Activated CD4-positive, alpha-beta memory T cell treated with anti-CD3 and anti-CD28 coated beads for 36 hours (primary cell): ENCODE data around the gene JMJD4. TPM values are rescaled to one million over a fixed set of nuclear protein-coding genes. Genes with fewer than 3 reads are reported as not detected.
A peak's percentile ranks its signal among the peaks of the same experiment; 100 is the strongest.

Source experiments
- CTCF ChIA-PET: fragments of 350-600 bp; sonication (Branson Sonifier 250); formaldehyde crosslinking; loops from one replicate; lab custom pipeline; 2021; ENCODE audit warnings: antibody characterized with exemption, inconsistent platforms; lab: Charles Lee
- POLR2A ChIA-PET: fragments of 350-600 bp; sonication (Branson Sonifier 250); formaldehyde crosslinking; loops from one replicate; lab custom pipeline; 2021; ENCODE audit warnings: antibody characterized with exemption; lab: Charles Lee
- DNase-seq: peaks from one replicate; pipeline ENCODE4 v3.0.0-alpha.2; 2020
- H3K27ac Mint-ChIP-seq: one replicate; pipeline ENCODE4 v1.8.0; 2021; ENCODE audit warnings: mixed read lengths
- H3K27me3 Mint-ChIP-seq: one replicate; pipeline ENCODE4 v1.8.0; 2021; ENCODE audit warnings: mixed read lengths
- H3K36me3 Mint-ChIP-seq: one replicate; pipeline ENCODE4 v1.8.0; 2021; ENCODE audit warnings: mixed read lengths
- H3K4me1 Mint-ChIP-seq: one replicate; pipeline ENCODE4 v1.8.0; 2021; ENCODE audit warnings: low read depth, mixed read lengths
- H3K4me3 Mint-ChIP-seq: one replicate; pipeline ENCODE4 v1.8.0; 2021; ENCODE audit warnings: mild to moderate bottlenecking, mixed read lengths
- H3K9me3 Mint-ChIP-seq: one replicate; pipeline ENCODE4 v1.8.0; 2021; ENCODE audit warnings: mixed read lengths
- intact Hi-C: fragments of 100-400 bp; cut with micrococcal nuclease; formaldehyde crosslinking; loops from one replicate; pipeline ENCODE4 v1.15.1; 2023
- total RNA-seq, 2 experiments: library from RNA; stranded (reverse); gene quantifications; one replicate each; pipeline ENCODE4 v1.2.3, GENCODE V29; 2021

The JMJD4 gene
- total RNA-seq, 2 experiments from 2014 or later, result 15.2 to 16.1 TPM

- Mint-ChIP-seq H3K36me3 (peaks cover 51% of the 10 kb centered on the region), H3K9me3 (peaks cover 3% of the 10 kb centered on the region), H3K4me3 (no peak overlapping the region), H3K4me1 (peaks cover 87% of the 10 kb centered on the region), H3K27ac (peak overlapping the region; percentile 81), H3K27me3 (no peaks in the 10 kb centered on the region)
- intact Hi-C loops, result loop anchor here (2.0 to 10.0 kb wide), 4 partner anchors 125 to 323 kb away; partner anchors contain the start of genes ARF1 and ZNF678
- DNase-seq, result peak; percentile 56
- POLR2A ChIA-PET, result interaction anchor here (0.6 to 1.9 kb wide), 3 partner anchors 15 to 25 kb away, joined by 3 to 4 read pairs (median 4); partner anchors contain the start of genes JMJD4 and SNAP47
- CTCF ChIA-PET, result interaction anchor here (0.7 to 7.7 kb wide), 4 partner anchors 49 to 209 kb away, joined by 3 to 106 read pairs (median 4); partner anchors contain the start of gene WNT9A
These were observed 24.5 kb upstream of the JMJD4 start for GRCh38 chr1:227759341-227760300.

DNA sequence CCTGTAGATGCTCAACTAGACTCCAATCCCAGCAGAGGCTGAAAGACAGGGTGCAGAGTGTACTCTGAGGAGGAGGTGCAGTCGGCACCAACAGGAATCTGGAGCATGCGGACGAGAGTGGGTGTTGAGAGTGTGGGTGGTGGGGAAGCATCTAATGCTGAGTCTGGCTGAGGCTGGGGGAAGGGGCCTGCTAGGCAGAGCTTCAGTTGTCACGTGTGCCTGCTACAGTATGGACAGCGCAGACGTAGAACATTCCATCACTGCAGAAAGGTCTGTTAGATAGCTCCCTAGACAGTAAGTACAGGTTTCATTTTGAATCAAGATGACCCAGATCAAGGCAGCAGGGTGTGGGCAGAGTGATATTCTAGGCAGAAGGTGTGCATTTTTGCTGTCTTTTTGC, 23.3 kb upstream of the JMJD4 start:
- Mint-ChIP-seq H3K4me3 (no peak overlapping the region), H3K27me3 (no peaks in the 10 kb centered on the region), H3K4me1 (peaks cover 76% of the 10 kb centered on the region), H3K27ac (peak overlapping the region; percentile 70), H3K9me3 (peaks cover 3% of the 10 kb centered on the region), H3K36me3 (peaks cover 44% of the 10 kb centered on the region)
- intact Hi-C loops, result loop anchor here (1.0 kb wide), 2 partner anchors 10 to 177 kb away; no protein-coding TSS in a partner anchor
- CTCF ChIA-PET, result interaction anchor here (0.6 to 1.5 kb wide), 6 partner anchors 10 to 216 kb away, joined by 3 to 12 read pairs (median 4); partner anchors contain the start of genes JMJD4 and SNAP47
- peak; percentile 65 for DNase-seq
- POLR2A ChIA-PET, result interaction anchor here (0.6 to 1.9 kb wide), 2 partner anchors 23 to 335 kb away, joined by 3 to 4 read pairs; partner anchors contain the start of genes JMJD4 and SNAP47

DNA sequence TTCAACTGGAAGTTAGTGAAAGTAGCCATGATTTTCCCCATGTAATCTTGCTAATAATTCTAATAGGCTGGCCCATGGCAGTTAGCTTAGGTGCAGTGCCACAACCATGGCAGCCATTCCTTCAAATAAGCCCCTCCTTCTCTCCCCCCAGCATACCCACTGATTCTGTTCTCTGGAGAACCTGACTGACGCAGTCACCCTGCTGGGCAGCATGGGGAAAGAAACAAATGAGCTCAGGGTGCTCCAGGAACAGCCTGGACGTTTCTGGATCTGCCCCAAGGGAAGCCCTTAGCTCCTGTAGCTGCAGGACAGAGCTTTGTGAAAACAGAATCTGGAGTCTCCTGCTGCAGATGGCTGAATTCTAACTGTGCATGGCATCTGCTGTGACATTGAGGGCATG, 22.7 kb upstream of the JMJD4 start:
- peaks cover 3% of the 10 kb centered on the region for H3K9me3 Mint-ChIP-seq

GRCh38 chr1:227756172-227756959, 21.3 kb upstream of the JMJD4 start:
- Mint-ChIP-seq H3K4me1 (peaks cover 60% of the 10 kb centered on the region), H3K36me3 (peaks cover 47% of the 10 kb centered on the region), H3K27ac (peak overlapping the region; percentile 73), H3K27me3 (no peaks in the 10 kb centered on the region), H3K4me3 (no peak overlapping the region), H3K9me3 (peaks cover 3% of the 10 kb centered on the region)
- peak; percentile 50 for DNase-seq
- ChIA-PET CTCF (no interaction called here), POLR2A (no interaction called here)
- intact Hi-C loops, result no loop called here

More for the DNA sequence above, 22.7 kb upstream of the JMJD4 start:
- H3K27me3 Mint-ChIP-seq, result no peaks in the 10 kb centered on the region
- peaks cover 47% of the 10 kb centered on the region for H3K36me3 Mint-ChIP-seq
- H3K27ac Mint-ChIP-seq, result no peak overlapping the region
- CTCF ChIA-PET, result interaction anchor here (1.0 to 1.5 kb wide), 5 partner anchors 10 to 215 kb away, joined by 3 to 12 read pairs (median 4); no protein-coding TSS in a partner anchor
- DNase-seq, result no peak
- intact Hi-C loops, result loop anchor here (1.0 kb wide), 2 partner anchors 9 to 178 kb away; no protein-coding TSS in a partner anchor
- POLR2A ChIA-PET, result interaction anchor here (0.6 kb wide), 1 partner anchor 335 kb away, joined by 3 read pairs; no protein-coding TSS in a partner anchor
- no peak overlapping the region for H3K4me3 Mint-ChIP-seq
- H3K4me1 Mint-ChIP-seq, result peaks cover 70% of the 10 kb centered on the region

GRCh38 chr1:227754958-227755357, 19.9 kb upstream of the JMJD4 start:
- intact Hi-C loops, result no loop called here
- Mint-ChIP-seq H3K4me1 (peaks cover 46% of the 10 kb centered on the region), H3K27ac (no peak overlapping the region), H3K27me3 (no peaks in the 10 kb centered on the region), H3K4me3 (no peak overlapping the region), H3K36me3 (peaks cover 38% of the 10 kb centered on the region), H3K9me3 (peaks cover 3% of the 10 kb centered on the region)
- ChIA-PET CTCF (no interaction called here), POLR2A (no interaction called here)
- DNase-seq, result no peak

- Mint-ChIP-seq H3K4me3 (no peak overlapping the region), H3K27me3 (no peaks in the 10 kb centered on the region), H3K9me3 (no peaks in the 10 kb centered on the region), H3K4me1 (peaks cover 45% of the 10 kb centered on the region), H3K27ac (no peak overlapping the region), H3K36me3 (peaks cover 33% of the 10 kb centered on the region)
- ChIA-PET POLR2A (no interaction called here), CTCF (no interaction called here)
- no peak for DNase-seq
- intact Hi-C loops, result no loop called here
These were observed 19.1 kb upstream of the JMJD4 start for GRCh38 chr1:227753999-227754711.

GRCh38 chr1:227749916-227750710, 15.0 kb upstream of the JMJD4 start:
- H3K9me3 Mint-ChIP-seq, result no peaks in the 10 kb centered on the region
- peaks cover 20% of the 10 kb centered on the region for H3K36me3 Mint-ChIP-seq
- ChIA-PET POLR2A (no interaction called here), CTCF (interaction anchor here (1.2 kb wide), 1 partner anchor 12 kb away, joined by 7 read pairs; no protein-coding TSS in a partner anchor)
- H3K27ac Mint-ChIP-seq, result peak overlapping the region; percentile 94
- no peak overlapping the region for H3K4me3 Mint-ChIP-seq
- peaks cover 38% of the 10 kb centered on the region for H3K4me1 Mint-ChIP-seq
- intact Hi-C loops, result no loop called here
- no peak for DNase-seq
- no peaks in the 10 kb centered on the region for H3K27me3 Mint-ChIP-seq

GRCh38 chr1:227749225-227749624, 14.1 kb upstream of the JMJD4 start:
- POLR2A ChIA-PET, result no interaction called here

DNA sequence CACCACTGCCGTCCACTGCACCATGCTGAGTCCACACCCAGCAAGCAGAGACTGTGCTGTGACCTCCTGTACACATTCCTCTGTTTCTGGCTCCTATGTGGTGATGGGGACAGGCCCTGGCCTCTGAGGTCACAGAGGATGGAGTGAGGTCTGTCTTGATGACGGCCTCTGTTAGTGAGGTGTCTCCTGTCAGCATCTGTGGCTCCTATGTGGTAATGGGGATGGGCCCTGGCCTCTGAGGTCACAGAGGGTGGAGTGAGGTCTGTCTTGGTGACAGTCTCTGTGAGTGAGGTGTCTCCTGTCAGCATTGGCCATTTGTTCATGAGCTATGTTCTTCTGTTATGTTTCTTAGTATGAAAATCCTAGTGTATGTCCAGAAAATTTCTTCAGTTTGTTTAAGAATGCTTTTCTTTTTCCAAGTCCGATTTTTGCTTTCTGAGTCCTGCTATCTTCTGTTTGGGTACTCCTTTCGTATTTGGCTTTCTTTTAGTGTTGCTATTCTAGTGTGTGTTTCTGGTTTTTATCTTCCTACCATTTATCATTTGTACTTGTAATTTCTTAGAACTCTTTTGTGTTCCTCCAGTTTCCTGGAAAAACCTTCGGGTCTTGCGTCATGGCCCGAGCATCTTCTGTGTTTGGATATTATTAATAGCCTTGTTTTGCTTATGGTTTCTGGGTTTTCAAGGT, 13.5 kb upstream of the JMJD4 start:
- peak; percentile 75 for DNase-seq
- POLR2A ChIA-PET, result interaction anchor here (1.1 kb wide), 1 partner anchor 17 kb away, joined by 3 read pairs; no protein-coding TSS in a partner anchor
- Mint-ChIP-seq H3K36me3 (peaks cover 18% of the 10 kb centered on the region), H3K4me3 (peak overlapping the region; percentile 33), H3K27ac (peak overlapping the region; percentile 94), H3K4me1 (peaks cover 45% of the 10 kb centered on the region), H3K27me3 (no peaks in the 10 kb centered on the region), H3K9me3 (no peaks in the 10 kb centered on the region)
- intact Hi-C loops, result loop anchor here (1.0 kb wide), 2 partner anchors 10 to 187 kb away; no protein-coding TSS in a partner anchor
- CTCF ChIA-PET, result no interaction called here

More at GRCh38 chr1:227749225-227749624, 14.1 kb upstream of the JMJD4 start:
- DNase-seq, result no peak
- H3K4me3 Mint-ChIP-seq, result peak overlapping the region; percentile 33
- CTCF ChIA-PET, result interaction anchor here (1.2 kb wide), 1 partner anchor 13 kb away, joined by 7 read pairs; no protein-coding TSS in a partner anchor
- intact Hi-C loops, result no loop called here
- H3K4me1 Mint-ChIP-seq, result peaks cover 45% of the 10 kb centered on the region
- no peaks in the 10 kb centered on the region for H3K9me3 Mint-ChIP-seq
- no peaks in the 10 kb centered on the region for H3K27me3 Mint-ChIP-seq
- H3K36me3 Mint-ChIP-seq, result peaks cover 18% of the 10 kb centered on the region
- peak overlapping the region; percentile 94 for H3K27ac Mint-ChIP-seq
